ENCODE measurements around the gene RANBP10. TPM values are rescaled to one million over a fixed set of nuclear protein-coding genes. Genes with fewer than 3 reads are reported as not detected.

RANBP10 gene
- polyA plus RNA-seq, 2 of the 4 experiments (the other 2 are of a cell fraction): 7.5 to 9.8 TPM

DNA sequence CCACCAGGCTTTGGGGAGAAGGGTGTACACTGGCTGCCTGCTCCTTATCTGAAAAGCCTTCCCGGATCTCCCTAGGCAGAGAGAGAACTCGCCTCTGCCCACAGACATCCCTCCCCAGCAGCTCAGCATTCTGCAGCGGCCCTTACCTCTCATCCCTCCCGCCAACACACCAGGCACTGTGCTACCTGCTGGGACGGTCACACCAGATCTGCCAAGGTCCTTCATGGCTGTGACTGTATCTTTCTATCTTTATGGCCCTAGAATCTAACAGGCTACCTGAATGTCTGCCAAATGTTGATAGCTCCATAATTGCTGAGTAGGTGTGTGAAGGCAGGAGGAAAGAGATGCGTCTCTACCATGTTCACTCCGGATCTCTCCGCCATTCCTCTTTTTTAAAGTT lies 8.2 kb upstream of the RANBP10 start:
- no peak for TF ChIP-seq MAX (IDR thresholded peaks at IDR 0.05)
- no peak for TF ChIP-seq NR3C1 (IDR thresholded peaks at IDR 0.05)
- no peak for TF ChIP-seq FOSL2 (IDR thresholded peaks at IDR 0.05)
- no peak for TF ChIP-seq FOSL2 (CRISPR knock-in tag; IDR thresholded peaks at IDR 0.05)
- TF ChIP-seq, protein P1, sequence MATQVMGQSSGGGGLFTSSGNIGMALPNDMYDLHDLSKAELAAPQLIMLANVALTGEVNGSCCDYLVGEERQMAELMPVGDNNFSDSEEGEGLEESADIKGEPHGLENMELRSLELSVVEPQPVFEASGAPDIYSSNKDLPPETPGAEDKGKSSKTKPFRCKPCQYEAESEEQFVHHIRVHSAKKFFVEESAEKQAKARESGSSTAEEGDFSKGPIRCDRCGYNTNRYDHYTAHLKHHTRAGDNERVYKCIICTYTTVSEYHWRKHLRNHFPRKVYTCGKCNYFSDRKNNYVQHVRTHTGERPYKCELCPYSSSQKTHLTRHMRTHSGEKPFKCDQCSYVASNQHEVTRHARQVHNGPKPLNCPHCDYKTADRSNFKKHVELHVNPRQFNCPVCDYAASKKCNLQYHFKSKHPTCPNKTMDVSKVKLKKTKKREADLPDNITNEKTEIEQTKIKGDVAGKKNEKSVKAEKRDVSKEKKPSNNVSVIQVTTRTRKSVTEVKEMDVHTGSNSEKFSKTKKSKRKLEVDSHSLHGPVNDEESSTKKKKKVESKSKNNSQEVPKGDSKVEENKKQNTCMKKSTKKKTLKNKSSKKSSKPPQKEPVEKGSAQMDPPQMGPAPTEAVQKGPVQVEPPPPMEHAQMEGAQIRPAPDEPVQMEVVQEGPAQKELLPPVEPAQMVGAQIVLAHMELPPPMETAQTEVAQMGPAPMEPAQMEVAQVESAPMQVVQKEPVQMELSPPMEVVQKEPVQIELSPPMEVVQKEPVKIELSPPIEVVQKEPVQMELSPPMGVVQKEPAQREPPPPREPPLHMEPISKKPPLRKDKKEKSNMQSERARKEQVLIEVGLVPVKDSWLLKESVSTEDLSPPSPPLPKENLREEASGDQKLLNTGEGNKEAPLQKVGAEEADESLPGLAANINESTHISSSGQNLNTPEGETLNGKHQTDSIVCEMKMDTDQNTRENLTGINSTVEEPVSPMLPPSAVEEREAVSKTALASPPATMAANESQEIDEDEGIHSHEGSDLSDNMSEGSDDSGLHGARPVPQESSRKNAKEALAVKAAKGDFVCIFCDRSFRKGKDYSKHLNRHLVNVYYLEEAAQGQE (IDR thresholded peaks at IDR 0.05): no peak
- TF ChIP-seq KDM1A (IDR thresholded peaks at IDR 0.05; ENCODE audit: low read depth): no peak
- TF ChIP-seq SMC3 (IDR thresholded peaks at IDR 0.05): no peak
- no peak for TF ChIP-seq HEYL (CRISPR knock-in tag; IDR thresholded peaks at IDR 0.05)
- TF ChIP-seq CBX8 (IDR thresholded peaks at IDR 0.05): no peak
- no peak for TF ChIP-seq PHF8 (IDR thresholded peaks at IDR 0.05; ENCODE audit: borderline replicate concordance, low read depth)
- TF ChIP-seq RCOR1 (IDR thresholded peaks at IDR 0.05; ENCODE audit: low read depth, low read length): no peak
- TF ChIP-seq EHF (CRISPR knock-in tag; IDR thresholded peaks at IDR 0.05): no peak
- TF ChIP-seq CHD2 (IDR thresholded peaks at IDR 0.05; ENCODE audit: low read length, partially characterized antibody): no peak
- TF ChIP-seq CBX2 (IDR thresholded peaks at IDR 0.05; ENCODE audit: borderline replicate concordance, low read depth): no peak
- no peak for TF ChIP-seq EHMT2 (IDR thresholded peaks at IDR 0.05; ENCODE audit: low read depth)
- no peak for TF ChIP-seq BHLHE40 (IDR thresholded peaks at IDR 0.05; ENCODE audit: low read depth, low read length)
- TF ChIP-seq FOXS1 (CRISPR knock-in tag; IDR thresholded peaks at IDR 0.05): no peak
- ChIA-PET POLR2A (no interaction called here), CTCF (interaction anchor here (0.9 to 6.3 kb wide), 7 partner anchors 16 to 293 kb away, joined by 3 to 187 read pairs (median 42); partner anchors contain the start of genes CENPT and NRN1L)
- no peak overlapping the region for H3K4me2 ChIP-seq
- no peak overlapping the region for H3K27ac ChIP-seq
- ATAC-seq (no peak), DNase-seq (ENCODE audit: low read depth in 1 of 2, low spot score in 1 of 2) (no peak), FAIRE-seq (no peak)
- no peaks in the 10 kb centered on the region for H3K4me1 ChIP-seq
- WGBS (ENCODE audit: missing lambda C conversion rate): 79% methylated on average over 8 of the region's 8 CpGs
- no peak overlapping the region for H3K4me3 ChIP-seq
- no peaks in the 10 kb centered on the region for H3K9me3 ChIP-seq

DNA sequence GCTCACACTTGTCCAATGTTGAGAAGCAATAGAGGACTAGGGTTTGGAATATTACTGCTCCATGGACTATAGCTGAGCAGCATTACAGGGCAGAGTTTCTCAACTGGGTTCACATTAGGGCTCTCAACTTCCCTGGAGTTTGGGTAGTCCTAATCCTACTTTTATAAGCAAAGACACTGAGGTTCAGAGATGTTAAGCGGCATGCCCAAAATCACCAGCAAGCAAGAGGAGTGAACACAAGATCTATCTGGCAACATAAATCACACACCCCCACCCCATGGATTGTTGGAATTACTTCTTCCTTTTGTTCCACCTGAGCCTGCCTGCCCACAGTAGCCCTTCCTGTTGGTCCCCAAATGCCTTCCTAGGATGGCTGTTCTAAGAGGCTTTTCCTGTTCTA lies 5.5 kb upstream of the RANBP10 start:
- WGBS (ENCODE audit: missing lambda C conversion rate): 64% methylated on average over 1 of the region's 1 CpG
- H3K27ac ChIP-seq: no peak overlapping the region
- no peak overlapping the region for H3K4me2 ChIP-seq
- FAIRE-seq (no peak), ATAC-seq (no peak), DNase-seq (ENCODE audit: low read depth in 1 of 2, low spot score in 1 of 2) (no peak)
- H3K4me1 ChIP-seq: 0 out of 3 replicates have a peak, but pooled peaks cover 4% of the 10 kb centered on the region
- TF ChIP-seq EP300 (IDR thresholded peaks at IDR 0.05) (no peak), HOXB13 (CRISPR knock-in tag; IDR thresholded peaks at IDR 0.05; ENCODE audit: low read depth) (no peak), EHF (CRISPR knock-in tag; IDR thresholded peaks at IDR 0.05) (no peak), SMC3 (IDR thresholded peaks at IDR 0.05) (no peak), MAFK (IDR thresholded peaks at IDR 0.05; ENCODE audit: partially characterized antibody) (no peak), HOXA7 (CRISPR knock-in tag; IDR thresholded peaks at IDR 0.05) (no peak), USF2 (IDR thresholded peaks at IDR 0.05) (no peak), SREBF2 (IDR thresholded peaks at IDR 0.05) (no peak), NR3C1 (IDR thresholded peaks at IDR 0.05) (no peak), CBX2 (IDR thresholded peaks at IDR 0.05; ENCODE audit: borderline replicate concordance, low read depth) (no peak), CHD4 (IDR thresholded peaks at IDR 0.05; ENCODE audit: borderline replicate concordance) (no peak), RAD21 (conservative IDR thresholded peaks at IDR 0.05 in 1 of 2, IDR thresholded peaks at IDR 0.05 in 1 of 2) (no peak)
- TF ChIP-seq, protein P2, sequence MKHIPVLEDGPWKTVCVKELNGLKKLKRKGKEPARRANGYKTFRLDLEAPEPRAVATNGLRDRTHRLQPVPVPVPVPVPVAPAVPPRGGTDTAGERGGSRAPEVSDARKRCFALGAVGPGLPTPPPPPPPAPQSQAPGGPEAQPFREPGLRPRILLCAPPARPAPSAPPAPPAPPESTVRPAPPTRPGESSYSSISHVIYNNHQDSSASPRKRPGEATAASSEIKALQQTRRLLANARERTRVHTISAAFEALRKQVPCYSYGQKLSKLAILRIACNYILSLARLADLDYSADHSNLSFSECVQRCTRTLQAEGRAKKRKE (CRISPR knock-in tag; IDR thresholded peaks at IDR 0.05; ENCODE audit: low read depth): no peak
- ChIA-PET POLR2A (no interaction called here), CTCF (interaction anchor here (0.5 to 1.1 kb wide), 2 partner anchors 22 to 299 kb away, joined by 3 to 4 read pairs; no protein-coding TSS in a partner anchor)
- H3K9me3 ChIP-seq: no peaks in the 10 kb centered on the region
- no peak overlapping the region for H3K4me3 ChIP-seq

Data from A549 (cell line).